B cell (primary cell): ENCODE data around the gene TSPAN32. TPM values are rescaled to one million over a fixed set of nuclear protein-coding genes. Genes with fewer than 3 reads are reported as not detected.
"Not testable (repeated sequence)": the region's sequence is repeated elsewhere in the genome, so short reads cannot be mapped to it uniquely, and the experiment has no call there.

ENCODE experiments used
- ATAC-seq: fragments of 200-7000 bp; cut with Tn5 transposase; one replicate; pipeline ENCODE4 v1.10.0; 2021; ENCODE audit warnings: low read depth, mild to moderate bottlenecking, moderate number of reproducible peaks, moderate library complexity
- CTCF ChIA-PET: fragments of 350-600 bp; sonication (Branson Sonifier 250); formaldehyde crosslinking; loops from one replicate; lab custom pipeline; 2021; ENCODE audit warnings: antibody characterized with exemption, inconsistent platforms; lab: Charles Lee
- POLR2A ChIA-PET: fragments of 350-600 bp; sonication (Branson Sonifier 250); formaldehyde crosslinking; loops from one replicate; lab custom pipeline; 2021; ENCODE audit warnings: antibody characterized with exemption; lab: Charles Lee
- DNase-seq: peaks from one replicate; pipeline ENCODE4 v3.0.0; 2013
- H2AFZ ChIP-seq: 2 replicates; pipeline ENCODE4 v1.6.1; 2012; ENCODE audit warnings: mild to moderate bottlenecking, low read depth, low read length; ENCODE audit not compliant: insufficient read depth, poor library complexity, severe bottlenecking
- H3K27ac ChIP-seq, 2 donors: 1 replicate in 1 of 2; 2 replicates in 1 of 2; pipeline ENCODE4 v1.5.1; 2012 to 2013; ENCODE audit warnings: low read length in 2 of 2, mild to moderate bottlenecking in 2 of 2, moderate library complexity in 1 of 2
- H3K27me3 ChIP-seq, 4 experiments: fragments of 200-600 bp in 1 of 4; sonication (generic) in 1 of 4; replicated peaks in 1 of 4; 1 replicate in 2 of 4; 2 replicates in 2 of 4; pipeline versions ENCODE4 v1.6.1 to v1.7.0; 2013 to 2016; ENCODE audit warnings: low read length in 3 of 4, mild to moderate bottlenecking in 2 of 4, mixed read lengths in 1 of 4, moderate library complexity in 1 of 4; ENCODE audit not compliant: insufficient read depth in 4 of 4, control insufficient read depth in 3 of 4; ENCODE audit errors: control extremely low read depth in 1 of 4
- H3K36me3 ChIP-seq, 2 experiments: replicated peaks in 1 of 2; 1 replicate in 1 of 2; 2 replicates in 1 of 2; pipeline versions ENCODE4 v1.6.1 to v1.7.1; 2013; ENCODE audit warnings: low read length in 1 of 2; ENCODE audit not compliant: insufficient read depth in 2 of 2, control insufficient read depth in 1 of 2; ENCODE audit errors: control extremely low read depth in 1 of 2, extremely low read depth in 1 of 2
- H3K4me1 ChIP-seq, 2 donors: fragments of 200-600 bp in 1 of 2; sonication (generic) in 1 of 2; 1 replicate in 1 of 2; 2 replicates in 1 of 2; pipeline versions ENCODE4 v1.5.1 to v1.6.1; 2013 to 2017; ENCODE audit warnings: low read length in 2 of 2; ENCODE audit not compliant: control insufficient read depth in 2 of 2, insufficient read depth in 2 of 2
- H3K4me2 ChIP-seq: replicated peaks from 2 replicates; pipeline ENCODE3; 2012; ENCODE audit warnings: mild to moderate bottlenecking, low read depth, low read length; ENCODE audit not compliant: poor library complexity, severe bottlenecking
- H3K4me3 ChIP-seq, 5 experiments: fragments of 200-600 bp in 1 of 5; sonication (generic) in 1 of 5; 1 replicate in 3 of 5; 2 replicates in 2 of 5; pipeline versions ENCODE4 v1.5.1 to v1.7.0; 2011 to 2016; ENCODE audit warnings: low read length in 4 of 5, mild to moderate bottlenecking in 4 of 5, low read depth in 2 of 5, control low read depth in 1 of 5, moderate library complexity in 1 of 5; ENCODE audit not compliant: insufficient read depth in 1 of 5; ENCODE audit errors: control extremely low read depth in 1 of 5, extremely low read depth in 1 of 5
- H3K79me2 ChIP-seq: fragments of 200-600 bp; sonication (generic); one replicate; pipeline ENCODE4 v1.6.0; 2016; ENCODE audit warnings: low read length; ENCODE audit not compliant: control insufficient read depth, insufficient read depth
- H3K9ac ChIP-seq: fragments of 200-600 bp; sonication (generic); 2 replicates; pipeline ENCODE4 v1.6.1; 2017; ENCODE audit warnings: mild to moderate bottlenecking, low read length, moderate library complexity
- H3K9me3 ChIP-seq, 3 donors: one replicate each; pipeline versions ENCODE4 v1.6.1 to v1.7.1; 2013; ENCODE audit warnings: low read length in 2 of 3; ENCODE audit not compliant: control insufficient read depth in 2 of 3, insufficient read depth in 1 of 3; ENCODE audit errors: control extremely low read depth in 1 of 3
- H4K20me1 ChIP-seq: 2 replicates; pipeline ENCODE4 v1.6.0; 2012; ENCODE audit warnings: mild to moderate bottlenecking, low read length; ENCODE audit not compliant: insufficient read depth, control insufficient read depth, poor library complexity, severe bottlenecking
- H3K27ac Mint-ChIP-seq: one replicate; pipeline ENCODE4 v1.8.0; 2021; ENCODE audit warnings: mixed read lengths
- H3K27me3 Mint-ChIP-seq: one replicate; pipeline ENCODE4 v1.8.0; 2021; ENCODE audit warnings: mixed read lengths
- H3K4me1 Mint-ChIP-seq: one replicate; pipeline ENCODE4 v1.8.0; 2021; ENCODE audit warnings: mixed read lengths
- H3K4me3 Mint-ChIP-seq: one replicate; pipeline ENCODE4 v1.8.0; 2021; ENCODE audit warnings: mixed read lengths
- H3K9me3 Mint-ChIP-seq: one replicate; pipeline ENCODE4 v1.8.0; 2022; ENCODE audit warnings: mixed read lengths; ENCODE audit not compliant: insufficient read depth
- EZH2 ChIP-seq: IDR thresholded peaks from 2 replicates; pipeline ENCODE4 v1.6.1; 2012; ENCODE audit warnings: borderline replicate concordance, low read depth, mild to moderate bottlenecking, moderate library complexity, low read length; ENCODE audit not compliant: insufficient read depth, poor library complexity, severe bottlenecking
- WGBS: methylation state at CpG from one replicate; pipeline ENCODE4 v1.1.5; 2013; ENCODE audit warnings: missing lambda C conversion rate; ENCODE audit not compliant: insufficient coverage; 5-methylcytosine and 5-hydroxymethylcytosine counted together
- intact Hi-C: fragments of 100-400 bp; cut with micrococcal nuclease; formaldehyde crosslinking; loops from one replicate; pipeline ENCODE4 v1.10.0; 2022
- polyA plus RNA-seq: library from polyadenylated mRNA; depleted of rRNA; stranded (reverse); fragments of >200 nt; gene quantifications from 2 replicates; pipeline ENCODE4 v1.2.3, GENCODE V29; 2012
- total RNA-seq, 2 donors: library from RNA; stranded (reverse); fragments of 120-200 nt in 1 of 2; gene quantifications; 1 replicate in 1 of 2; 2 replicates in 1 of 2; pipeline versions ENCODE4 v1.2.3 to v1.2.4, GENCODE V29; 2013 to 2022
- TF ChIP-seq, protein P1 (sequence below): fragments of 200-600 bp; IDR thresholded peaks from one replicate; pipeline ENCODE4 v1.8.0; 2022; ENCODE audit warnings: antibody characterized with exemption, mild to moderate bottlenecking

TSPAN32 gene
- total and polyA plus RNA-seq, 2 donors (not counting 1 experiment from before 2014, with no cell fraction given) = 22.2 to 75.9 TPM

- DNase-seq = no peak
- Histone ChIP-seq H3K79me2 (no peaks in the 10 kb centered on the region), H3K36me3 (no peaks in the 10 kb centered on the region), H3K27ac (no peak overlapping the region), H3K27me3 (no peaks in the 10 kb centered on the region), H3K4me1 (peaks cover 0 to 5% of the 10 kb centered on the region in 2 donors), H4K20me1 (no peaks in the 10 kb centered on the region), H2AFZ (no peak overlapping the region), H3K4me3 (no peak overlapping the region), H3K9ac (no peak overlapping the region), H3K9me3 (no peaks in the 10 kb centered on the region), H3K4me2 (no peak overlapping the region)
- ChIA-PET CTCF (no interaction called here), POLR2A (no interaction called here)
- no peak for ATAC-seq
- 83% methylated on average over 6 of the region's 7 CpGs for WGBS
- H3K27me3 Mint-ChIP-seq = no peaks in the 10 kb centered on the region
- intact Hi-C loops = no loop called here
- H3K27ac Mint-ChIP-seq = no peak overlapping the region
- TF ChIP-seq, protein P1, sequence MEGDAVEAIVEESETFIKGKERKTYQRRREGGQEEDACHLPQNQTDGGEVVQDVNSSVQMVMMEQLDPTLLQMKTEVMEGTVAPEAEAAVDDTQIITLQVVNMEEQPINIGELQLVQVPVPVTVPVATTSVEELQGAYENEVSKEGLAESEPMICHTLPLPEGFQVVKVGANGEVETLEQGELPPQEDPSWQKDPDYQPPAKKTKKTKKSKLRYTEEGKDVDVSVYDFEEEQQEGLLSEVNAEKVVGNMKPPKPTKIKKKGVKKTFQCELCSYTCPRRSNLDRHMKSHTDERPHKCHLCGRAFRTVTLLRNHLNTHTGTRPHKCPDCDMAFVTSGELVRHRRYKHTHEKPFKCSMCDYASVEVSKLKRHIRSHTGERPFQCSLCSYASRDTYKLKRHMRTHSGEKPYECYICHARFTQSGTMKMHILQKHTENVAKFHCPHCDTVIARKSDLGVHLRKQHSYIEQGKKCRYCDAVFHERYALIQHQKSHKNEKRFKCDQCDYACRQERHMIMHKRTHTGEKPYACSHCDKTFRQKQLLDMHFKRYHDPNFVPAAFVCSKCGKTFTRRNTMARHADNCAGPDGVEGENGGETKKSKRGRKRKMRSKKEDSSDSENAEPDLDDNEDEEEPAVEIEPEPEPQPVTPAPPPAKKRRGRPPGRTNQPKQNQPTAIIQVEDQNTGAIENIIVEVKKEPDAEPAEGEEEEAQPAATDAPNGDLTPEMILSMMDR = no peak
- no peak for TF ChIP-seq EZH2
- H3K4me1 Mint-ChIP-seq = peaks cover 10% of the 10 kb centered on the region
- no peaks in the 10 kb centered on the region for H3K9me3 Mint-ChIP-seq
- H3K4me3 Mint-ChIP-seq = no peak overlapping the region
Observed at GRCh38 chr11:2355000-2355644, 53.3 kb downstream of the TSPAN32 start.

DNA sequence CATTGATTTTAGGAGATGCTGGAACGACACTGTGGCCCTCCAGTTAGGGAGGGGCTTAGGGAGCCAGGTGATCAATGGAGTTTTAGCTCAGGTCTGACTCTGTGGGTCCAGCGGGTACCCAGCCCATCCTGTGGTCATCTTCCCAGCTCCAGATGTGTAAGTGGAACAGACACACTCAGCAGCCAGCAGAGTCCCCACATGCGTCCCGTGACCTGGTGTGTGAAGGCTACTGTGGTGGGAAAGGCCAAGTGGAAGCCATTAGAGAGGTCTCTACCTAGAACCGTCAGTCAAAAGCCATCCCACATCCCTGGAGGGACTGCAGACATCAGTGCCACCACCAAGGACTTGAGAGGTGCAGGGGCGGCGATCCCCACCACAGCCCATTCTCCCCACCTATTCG is 55.4 kb downstream of the TSPAN32 start:
- H3K4me3 ChIP-seq = no peak overlapping the region
- peaks cover 10% of the 10 kb centered on the region for H3K4me1 Mint-ChIP-seq
- TF ChIP-seq, protein P1 = no peak
- TF ChIP-seq EZH2 = no peak

GRCh38 chr11:2357651-2358050 is 55.8 kb downstream of the TSPAN32 start:
- H4K20me1 ChIP-seq, H3K9ac ChIP-seq, H3K9me3 Mint-ChIP-seq, H3K27me3 ChIP-seq, H3K4me3 ChIP-seq, intact Hi-C loops, H2AFZ ChIP-seq, H3K27ac Mint-ChIP-seq, H3K4me3 Mint-ChIP-seq, H3K27ac ChIP-seq, POLR2A ChIA-PET, H3K4me2 ChIP-seq, H3K4me1 ChIP-seq, DNase-seq, H3K79me2 ChIP-seq, H3K9me3 ChIP-seq, H3K4me1 Mint-ChIP-seq, ATAC-seq, H3K27me3 Mint-ChIP-seq, H3K36me3 ChIP-seq: not testable (repeated sequence)
- CTCF ChIA-PET = interaction anchor here (1.5 kb wide), 1 partner anchor 175 kb away, joined by 3 read pairs; no protein-coding TSS in a partner anchor
- WGBS = 90% methylated on average over 10 of the region's 13 CpGs

More for the DNA sequence above, 55.4 kb downstream of the TSPAN32 start:
- Histone ChIP-seq H3K4me1 (peaks cover 0 to 5% of the 10 kb centered on the region in 2 donors), H3K4me2 (no peak overlapping the region), H4K20me1 (no peaks in the 10 kb centered on the region), H2AFZ (no peak overlapping the region), H3K9ac (no peak overlapping the region), H3K36me3 (no peaks in the 10 kb centered on the region), H3K9me3 (no peaks in the 10 kb centered on the region), H3K27me3 (no peaks in the 10 kb centered on the region), H3K79me2 (no peaks in the 10 kb centered on the region), H3K27ac (no peak overlapping the region)
- Mint-ChIP-seq H3K4me3 (no peak overlapping the region), H3K27me3 (no peaks in the 10 kb centered on the region), H3K9me3 (no peaks in the 10 kb centered on the region), H3K27ac (no peak overlapping the region)
- no peak for ATAC-seq
- intact Hi-C loops = no loop called here
- ChIA-PET CTCF (interaction anchor here (1.5 kb wide), 1 partner anchor 176 kb away, joined by 3 read pairs; no protein-coding TSS in a partner anchor), POLR2A (no interaction called here)
- DNase-seq = no peak
- 90% methylated on average over 4 of the region's 8 CpGs for WGBS
